A549 (cell line): Measurements from ENCODE around the gene SETMAR. TPM values are rescaled to one million over a fixed set of nuclear protein-coding genes. Genes with fewer than 3 reads are reported as not detected.

Experiments used
- ATAC-seq, 2 experiments: fragments of 200-7000 bp in 1 of 2; fragments of >200 bp in 1 of 2; cut with Nextera tagmentation in 1 of 2; cut with Tn5 transposase in 1 of 2; 3 replicates each; pipeline versions ENCODE4 v1.8.0 to v1.9.1; 2018 to 2020; ENCODE audit warnings: mild to moderate bottlenecking in 1 of 2, moderate library complexity in 1 of 2
- CTCF ChIA-PET: fragments of 300-600 bp; sonication (Branson Sonifier 250); formaldehyde crosslinking; extraction: SDS; loops from one replicate; lab custom pipeline; 2021; ENCODE audit warnings: antibody characterized with exemption, inconsistent platforms; lab: Yijun Ruan, JAX
- POLR2A ChIA-PET: fragments of 350-600 bp; formaldehyde crosslinking; extraction: SDS; loops from one replicate; lab custom pipeline; 2021; ENCODE audit warnings: antibody characterized with exemption, inconsistent platforms; lab: Yijun Ruan, JAX
- DNase-seq, 2 experiments: peaks; one replicate each; pipeline versions ENCODE4 v3.0.0 to v3.0.0-alpha.2; 2011 to 2016; ENCODE audit warnings: low read depth in 1 of 2, low spot score in 1 of 2
- FAIRE-seq: peaks from 2 replicates; lab custom pipeline; 2011; peaks lifted over from hg19 to GRCh38; lab: Jason Lieb, UNC
- H3K27ac ChIP-seq, 2 experiments: fragments of >200 bp; sonication (Bioruptor Twin); formaldehyde crosslinking; 3 replicates each; pipeline ENCODE4 v1.5.1; 2016 to 2017
- H3K4me1 ChIP-seq: fragments of >200 bp; sonication (Bioruptor Twin); formaldehyde crosslinking; 3 replicates; pipeline ENCODE4 v1.6.1; 2016
- H3K4me2 ChIP-seq: fragments of >200 bp; sonication (Bioruptor Twin); formaldehyde crosslinking; 3 replicates; pipeline ENCODE4 v1.6.1; 2016
- H3K4me3 ChIP-seq: fragments of >200 bp; sonication (Bioruptor Twin); formaldehyde crosslinking; 3 replicates; pipeline ENCODE4 v1.5.1; 2016
- H3K9me3 ChIP-seq: fragments of >200 bp; sonication (Bioruptor Twin); formaldehyde crosslinking; 3 replicates; pipeline ENCODE4 v1.6.1; 2016
- ATOH8 ChIP-seq: fragments of 250-450 bp; sonication (Bioruptor Pico); IDR thresholded peaks from 2 replicates; pipeline ENCODE4 v1.5.0; 2020; ENCODE audit warnings: low read depth, mild to moderate bottlenecking, moderate library complexity
- CBX8 ChIP-seq: fragments of 200-600 bp; sonication (generic); IDR thresholded peaks from 2 replicates; pipeline ENCODE4 v1.6.1; 2016
- CHD2 ChIP-seq: fragments of 150-350 bp; IDR thresholded peaks from 2 replicates; pipeline ENCODE4 v1.6.1; 2014; ENCODE audit warnings: low read length; ENCODE audit not compliant: partially characterized antibody
- CHD4 ChIP-seq: fragments of 200-600 bp; sonication (generic); IDR thresholded peaks from 2 replicates; pipeline ENCODE4 v1.6.1; 2016; ENCODE audit warnings: antibody characterized with exemption, mild to moderate bottlenecking, borderline replicate concordance
- EP300 ChIP-seq, 2 experiments: fragments of >200 bp; sonication (Bioruptor Twin); formaldehyde crosslinking; IDR thresholded peaks; 2 replicates in 1 of 2; 3 replicates in 1 of 2; pipeline ENCODE4 v1.6.1; 2016 to 2017
- GATA3 ChIP-seq: IDR thresholded peaks from 2 replicates; pipeline ENCODE4 v1.6.1; 2012; ENCODE audit warnings: borderline replicate concordance
- HDAC2 ChIP-seq: fragments of 200-600 bp; sonication (generic); IDR thresholded peaks from 2 replicates; pipeline ENCODE4 v1.6.1; 2016
- HEYL ChIP-seq: fragments of 250-450 bp; sonication (Bioruptor Pico); IDR thresholded peaks from 2 replicates; pipeline ENCODE4 v1.8.0; 2021; ENCODE audit warnings: mild to moderate bottlenecking, moderate library complexity
- HMGXB4 ChIP-seq: fragments of 250-450 bp; sonication (Bioruptor Pico); IDR thresholded peaks from 2 replicates; pipeline ENCODE4 v1.5.0; 2021; ENCODE audit warnings: mild to moderate bottlenecking, moderate library complexity, borderline replicate concordance
- HOXA7 ChIP-seq: fragments of 250-450 bp; sonication (Bioruptor Pico); IDR thresholded peaks from 2 replicates; pipeline ENCODE4 v1.5.0; 2020; ENCODE audit warnings: mild to moderate bottlenecking, moderate library complexity
- JUNB ChIP-seq: fragments of >200 bp; sonication (Bioruptor Twin); formaldehyde crosslinking; IDR thresholded peaks from 2 replicates; pipeline ENCODE4 v1.6.1; 2016
- KDM1A ChIP-seq: fragments of 200-600 bp; sonication (generic); IDR thresholded peaks from 2 replicates; pipeline ENCODE4 v1.6.1; 2016; ENCODE audit warnings: low read depth, mild to moderate bottlenecking
- MAZ ChIP-seq: fragments of 150-350 bp; IDR thresholded peaks from 2 replicates; pipeline ENCODE4 v1.6.1; 2014; ENCODE audit warnings: antibody characterized with exemption, low read depth, low read length, borderline replicate concordance
- MYC ChIP-seq: IDR thresholded peaks from 2 replicates; pipeline ENCODE4 v1.6.1; 2012; ENCODE audit warnings: mild to moderate bottlenecking, inconsistent platforms, low read length, improper control_type of control experiment, borderline replicate concordance
- NR3C1 ChIP-seq: fragments of >200 bp; sonication (Bioruptor Twin); formaldehyde crosslinking; IDR thresholded peaks from 3 replicates; pipeline ENCODE4 v1.6.1; 2017
- POLR2A ChIP-seq: IDR thresholded peaks from 2 replicates; pipeline ENCODE4 v1.6.1; 2012; ENCODE audit warnings: mild to moderate bottlenecking, low read length
- RARB ChIP-seq: fragments of 250-450 bp; sonication (Bioruptor Pico); IDR thresholded peaks from 2 replicates; pipeline ENCODE4 v1.8.0; 2021; ENCODE audit warnings: mild to moderate bottlenecking, moderate library complexity
- RCOR1 ChIP-seq: fragments of 150-350 bp; IDR thresholded peaks from 2 replicates; pipeline ENCODE4 v1.6.1; 2014; ENCODE audit warnings: antibody characterized with exemption, low read length, low read depth
- SREBF2 ChIP-seq: fragments of 450-650 bp; IDR thresholded peaks from 2 replicates; pipeline ENCODE4 v1.6.1; 2014; ENCODE audit warnings: mild to moderate bottlenecking, moderate library complexity
- WGBS: methylation state at CpG from one replicate; pipeline ENCODE4 v1.1.6; 2017; ENCODE audit errors: missing lambda C conversion rate; 5-methylcytosine and 5-hydroxymethylcytosine counted together
- polyA plus RNA-seq, 4 experiments: library from polyadenylated mRNA; depleted of rRNA in 3 of 4; stranded (reverse); fragments of >200 nt; fragmentation: RNase III in 1 of 4; extraction: RNeasy Plus Mini Kit Qiagen cat#74134 plus additional on column Dnase treatment in 1 of 4; gene quantifications; 2 replicates in 3 of 4; 3 replicates in 1 of 4; pipeline ENCODE4 v1.2.3, GENCODE V29; 2011 to 2017
- TF ChIP-seq, protein P1 (sequence below): fragments of 200-600 bp; sonication (generic); IDR thresholded peaks from 2 replicates; pipeline ENCODE4 v1.6.1; 2016; ENCODE audit warnings: antibody characterized with exemption, mild to moderate bottlenecking, moderate library complexity
- TF ChIP-seq, protein P2 (sequence below): fragments of 450-650 bp; IDR thresholded peaks from 2 replicates; pipeline ENCODE4 v1.6.1; 2014; ENCODE audit warnings: antibody characterized with exemption
- TF ChIP-seq, protein P3 (sequence below): fragments of >200 bp; sonication (Bioruptor Twin); formaldehyde crosslinking; IDR thresholded peaks from 2 replicates; pipeline ENCODE4 v1.6.1; 2016

The SETMAR gene
- polyA plus RNA-seq, 2 of the 4 experiments (the other 2 are of a cell fraction): 7.2 to 12.3 TPM

- ATAC-seq: no peak
- H3K9me3 ChIP-seq: no peaks in the 10 kb centered on the region
- no peak for FAIRE-seq
- 87% methylated on average over 10 of the region's 10 CpGs for WGBS
- no peak overlapping the region for H3K27ac ChIP-seq
- no peak for DNase-seq
- TF ChIP-seq SREBF2 (no peak), MYC (no peak), EP300 (IDR thresholded peaks at IDR 0.05) (no peak), ATOH8 (CRISPR knock-in tag) (no peak), GATA3 (no peak), CHD4 (no peak), RARB (CRISPR knock-in tag) (no peak), HOXA7 (CRISPR knock-in tag) (no peak), NR3C1 (no peak), CBX8 (no peak), CHD2 (no peak), HDAC2 (no peak), KDM1A (no peak), RCOR1 (no peak)
- TF ChIP-seq, protein P1, sequence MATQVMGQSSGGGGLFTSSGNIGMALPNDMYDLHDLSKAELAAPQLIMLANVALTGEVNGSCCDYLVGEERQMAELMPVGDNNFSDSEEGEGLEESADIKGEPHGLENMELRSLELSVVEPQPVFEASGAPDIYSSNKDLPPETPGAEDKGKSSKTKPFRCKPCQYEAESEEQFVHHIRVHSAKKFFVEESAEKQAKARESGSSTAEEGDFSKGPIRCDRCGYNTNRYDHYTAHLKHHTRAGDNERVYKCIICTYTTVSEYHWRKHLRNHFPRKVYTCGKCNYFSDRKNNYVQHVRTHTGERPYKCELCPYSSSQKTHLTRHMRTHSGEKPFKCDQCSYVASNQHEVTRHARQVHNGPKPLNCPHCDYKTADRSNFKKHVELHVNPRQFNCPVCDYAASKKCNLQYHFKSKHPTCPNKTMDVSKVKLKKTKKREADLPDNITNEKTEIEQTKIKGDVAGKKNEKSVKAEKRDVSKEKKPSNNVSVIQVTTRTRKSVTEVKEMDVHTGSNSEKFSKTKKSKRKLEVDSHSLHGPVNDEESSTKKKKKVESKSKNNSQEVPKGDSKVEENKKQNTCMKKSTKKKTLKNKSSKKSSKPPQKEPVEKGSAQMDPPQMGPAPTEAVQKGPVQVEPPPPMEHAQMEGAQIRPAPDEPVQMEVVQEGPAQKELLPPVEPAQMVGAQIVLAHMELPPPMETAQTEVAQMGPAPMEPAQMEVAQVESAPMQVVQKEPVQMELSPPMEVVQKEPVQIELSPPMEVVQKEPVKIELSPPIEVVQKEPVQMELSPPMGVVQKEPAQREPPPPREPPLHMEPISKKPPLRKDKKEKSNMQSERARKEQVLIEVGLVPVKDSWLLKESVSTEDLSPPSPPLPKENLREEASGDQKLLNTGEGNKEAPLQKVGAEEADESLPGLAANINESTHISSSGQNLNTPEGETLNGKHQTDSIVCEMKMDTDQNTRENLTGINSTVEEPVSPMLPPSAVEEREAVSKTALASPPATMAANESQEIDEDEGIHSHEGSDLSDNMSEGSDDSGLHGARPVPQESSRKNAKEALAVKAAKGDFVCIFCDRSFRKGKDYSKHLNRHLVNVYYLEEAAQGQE: no peak
- TF ChIP-seq, protein P2, sequence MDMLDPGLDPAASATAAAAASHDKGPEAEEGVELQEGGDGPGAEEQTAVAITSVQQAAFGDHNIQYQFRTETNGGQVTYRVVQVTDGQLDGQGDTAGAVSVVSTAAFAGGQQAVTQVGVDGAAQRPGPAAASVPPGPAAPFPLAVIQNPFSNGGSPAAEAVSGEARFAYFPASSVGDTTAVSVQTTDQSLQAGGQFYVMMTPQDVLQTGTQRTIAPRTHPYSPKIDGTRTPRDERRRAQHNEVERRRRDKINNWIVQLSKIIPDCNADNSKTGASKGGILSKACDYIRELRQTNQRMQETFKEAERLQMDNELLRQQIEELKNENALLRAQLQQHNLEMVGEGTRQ: no peak
- H3K4me1 ChIP-seq: no peaks in the 10 kb centered on the region
- H3K4me3 ChIP-seq: no peak overlapping the region
- ChIA-PET POLR2A (no interaction called here), CTCF (interaction anchor here (1.3 to 1.4 kb wide), 2 partner anchors 110 to 277 kb away, joined by 3 to 4 read pairs; partner anchors contain the start of gene SUMF1)
- H3K4me2 ChIP-seq: no peak overlapping the region
These were observed 53.6 kb downstream of the SETMAR start for GRCh38 chr3:4356546-4357410.

GRCh38 chr3:4358273-4358672 lies 55.1 kb downstream of the SETMAR start:
- TF ChIP-seq HMGXB4 (CRISPR knock-in tag) (no peak), MAZ (no peak), JUNB (no peak), POLR2A (no peak), HEYL (CRISPR knock-in tag) (no peak)
- TF ChIP-seq, protein P3, sequence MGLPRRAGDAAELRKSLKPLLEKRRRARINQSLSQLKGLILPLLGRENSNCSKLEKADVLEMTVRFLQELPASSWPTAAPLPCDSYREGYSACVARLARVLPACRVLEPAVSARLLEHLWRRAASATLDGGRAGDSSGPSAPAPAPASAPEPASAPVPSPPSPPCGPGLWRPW: no peak
- DNase-seq: no peak
- ChIA-PET CTCF (no interaction called here), POLR2A (no interaction called here)
- no peak for FAIRE-seq
- 76% methylated on average over 4 of the region's 4 CpGs for WGBS
- Histone ChIP-seq H3K4me1 (no peaks in the 10 kb centered on the region), H3K4me3 (no peak overlapping the region), H3K4me2 (no peak overlapping the region), H3K27ac (no peak overlapping the region), H3K9me3 (no peaks in the 10 kb centered on the region)
- ATAC-seq: no peak
